Endothelial cell of umbilical vein (primary cell): ENCODE data around the gene ARHGAP28.

Experiments used
- EZH2 ChIP-seq: IDR thresholded peaks from 2 replicates; pipeline ENCODE4 v1.6.1; 2012; ENCODE audit warnings: borderline replicate concordance, low read depth, mild to moderate bottlenecking, moderate library complexity, low read length, inconsistent platforms; ENCODE audit not compliant: severe bottlenecking
- MYC ChIP-seq: IDR thresholded peaks from one replicate; pipeline ENCODE4 v1.6.1; 2011; ENCODE audit warnings: mild to moderate bottlenecking, low read depth, low read length
- TF ChIP-seq, protein P1 (sequence below), 2 donors: IDR thresholded peaks; 1 replicate in 1 of 2; 2 replicates in 1 of 2; pipeline ENCODE4 v1.5.1; 2011; ENCODE audit warnings: low read length in 2 of 2, mild to moderate bottlenecking in 2 of 2, moderate library complexity in 2 of 2, control low read depth in 1 of 2, inconsistent platforms in 1 of 2, low read depth in 1 of 2; ENCODE audit not compliant: insufficient read depth in 1 of 2; ENCODE audit errors: extremely low read depth in 1 of 2

DNA sequence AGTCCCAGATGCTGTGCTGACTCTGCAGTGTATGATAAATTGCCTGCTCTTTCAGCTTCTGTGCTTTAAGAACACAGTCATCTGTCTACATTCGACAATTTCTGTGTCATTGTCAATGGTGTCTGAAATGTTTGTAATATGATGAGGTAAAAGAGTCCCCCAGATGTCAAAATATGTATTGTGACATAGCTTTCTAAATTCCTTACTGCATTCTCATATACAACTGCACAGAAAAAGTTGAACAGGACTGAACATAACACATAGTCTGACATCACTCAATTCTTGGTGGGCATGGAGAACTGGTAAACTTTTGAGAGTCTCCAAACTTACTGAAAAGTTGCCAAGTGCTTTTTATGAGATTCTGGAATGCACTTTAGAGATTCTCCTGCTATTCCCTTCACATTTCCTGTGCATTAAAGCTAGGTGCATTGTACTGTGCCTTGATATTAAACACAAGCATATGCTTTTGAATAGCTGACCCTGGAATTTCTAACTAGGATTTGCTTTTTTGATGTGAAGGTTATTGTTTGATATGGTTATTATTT lies 48.1 kb upstream of the ARHGAP28 start:
- TF ChIP-seq, protein P1, sequence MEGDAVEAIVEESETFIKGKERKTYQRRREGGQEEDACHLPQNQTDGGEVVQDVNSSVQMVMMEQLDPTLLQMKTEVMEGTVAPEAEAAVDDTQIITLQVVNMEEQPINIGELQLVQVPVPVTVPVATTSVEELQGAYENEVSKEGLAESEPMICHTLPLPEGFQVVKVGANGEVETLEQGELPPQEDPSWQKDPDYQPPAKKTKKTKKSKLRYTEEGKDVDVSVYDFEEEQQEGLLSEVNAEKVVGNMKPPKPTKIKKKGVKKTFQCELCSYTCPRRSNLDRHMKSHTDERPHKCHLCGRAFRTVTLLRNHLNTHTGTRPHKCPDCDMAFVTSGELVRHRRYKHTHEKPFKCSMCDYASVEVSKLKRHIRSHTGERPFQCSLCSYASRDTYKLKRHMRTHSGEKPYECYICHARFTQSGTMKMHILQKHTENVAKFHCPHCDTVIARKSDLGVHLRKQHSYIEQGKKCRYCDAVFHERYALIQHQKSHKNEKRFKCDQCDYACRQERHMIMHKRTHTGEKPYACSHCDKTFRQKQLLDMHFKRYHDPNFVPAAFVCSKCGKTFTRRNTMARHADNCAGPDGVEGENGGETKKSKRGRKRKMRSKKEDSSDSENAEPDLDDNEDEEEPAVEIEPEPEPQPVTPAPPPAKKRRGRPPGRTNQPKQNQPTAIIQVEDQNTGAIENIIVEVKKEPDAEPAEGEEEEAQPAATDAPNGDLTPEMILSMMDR (IDR thresholded peaks at IDR 0.05; ENCODE audit: extremely low read depth in 1 of 2, insufficient read depth in 1 of 2, low read depth in 1 of 2, low read length in 2 of 2), result no peak
- TF ChIP-seq MYC (no peak), EZH2 (no peak)
